B cell (primary cell): Measurements from ENCODE around the gene TREM1.

ENCODE experiments used
- EZH2 ChIP-seq: IDR thresholded peaks from 2 replicates; pipeline ENCODE4 v1.6.1; 2012; ENCODE audit warnings: borderline replicate concordance, low read depth, mild to moderate bottlenecking, moderate library complexity, low read length; ENCODE audit not compliant: insufficient read depth, poor library complexity, severe bottlenecking
- TF ChIP-seq, protein P1 (sequence below): fragments of 200-600 bp; IDR thresholded peaks from one replicate; pipeline ENCODE4 v1.8.0; 2022; ENCODE audit warnings: antibody characterized with exemption, mild to moderate bottlenecking

DNA sequence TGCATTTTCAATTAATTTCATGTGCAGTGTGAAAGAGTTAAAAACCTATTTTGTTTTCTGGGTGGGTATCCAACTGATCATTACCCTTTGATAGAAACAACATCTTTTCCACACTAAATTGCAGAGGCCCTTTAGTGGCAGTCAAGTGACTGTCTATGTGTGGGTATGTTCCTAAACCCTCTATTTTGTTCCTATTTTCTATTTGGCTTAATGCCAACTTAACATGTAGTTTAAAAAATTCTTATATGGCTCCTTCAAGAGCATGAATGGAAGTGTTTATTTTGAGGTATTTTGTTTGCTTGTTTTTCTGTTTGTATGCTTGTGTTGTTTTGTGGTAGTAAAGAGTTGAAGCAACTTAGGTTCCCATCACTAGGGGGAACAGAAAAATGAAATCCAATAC is 19.9 kb downstream of the TREM1 start:
- TF ChIP-seq, protein P1, sequence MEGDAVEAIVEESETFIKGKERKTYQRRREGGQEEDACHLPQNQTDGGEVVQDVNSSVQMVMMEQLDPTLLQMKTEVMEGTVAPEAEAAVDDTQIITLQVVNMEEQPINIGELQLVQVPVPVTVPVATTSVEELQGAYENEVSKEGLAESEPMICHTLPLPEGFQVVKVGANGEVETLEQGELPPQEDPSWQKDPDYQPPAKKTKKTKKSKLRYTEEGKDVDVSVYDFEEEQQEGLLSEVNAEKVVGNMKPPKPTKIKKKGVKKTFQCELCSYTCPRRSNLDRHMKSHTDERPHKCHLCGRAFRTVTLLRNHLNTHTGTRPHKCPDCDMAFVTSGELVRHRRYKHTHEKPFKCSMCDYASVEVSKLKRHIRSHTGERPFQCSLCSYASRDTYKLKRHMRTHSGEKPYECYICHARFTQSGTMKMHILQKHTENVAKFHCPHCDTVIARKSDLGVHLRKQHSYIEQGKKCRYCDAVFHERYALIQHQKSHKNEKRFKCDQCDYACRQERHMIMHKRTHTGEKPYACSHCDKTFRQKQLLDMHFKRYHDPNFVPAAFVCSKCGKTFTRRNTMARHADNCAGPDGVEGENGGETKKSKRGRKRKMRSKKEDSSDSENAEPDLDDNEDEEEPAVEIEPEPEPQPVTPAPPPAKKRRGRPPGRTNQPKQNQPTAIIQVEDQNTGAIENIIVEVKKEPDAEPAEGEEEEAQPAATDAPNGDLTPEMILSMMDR: no peak
- TF ChIP-seq EZH2: no peak
